B cell (primary cell): ENCODE results near the gene NR0B2. TPM values are rescaled to one million over a fixed set of nuclear protein-coding genes. Genes with fewer than 3 reads are reported as not detected.

Experiments used
- ATAC-seq: fragments of 200-7000 bp; cut with Tn5 transposase; one replicate; pipeline ENCODE4 v1.10.0; 2021; ENCODE audit warnings: low read depth, mild to moderate bottlenecking, moderate number of reproducible peaks, moderate library complexity
- CTCF ChIA-PET: fragments of 350-600 bp; sonication (Branson Sonifier 250); formaldehyde crosslinking; loops from one replicate; lab custom pipeline; 2021; ENCODE audit warnings: antibody characterized with exemption, inconsistent platforms; lab: Charles Lee
- POLR2A ChIA-PET: fragments of 350-600 bp; sonication (Branson Sonifier 250); formaldehyde crosslinking; loops from one replicate; lab custom pipeline; 2021; ENCODE audit warnings: antibody characterized with exemption; lab: Charles Lee
- DNase-seq: peaks from one replicate; pipeline ENCODE4 v3.0.0; 2013
- H2AFZ ChIP-seq: 2 replicates; pipeline ENCODE4 v1.6.1; 2012; ENCODE audit warnings: mild to moderate bottlenecking, low read depth, low read length; ENCODE audit not compliant: insufficient read depth, poor library complexity, severe bottlenecking
- H3K27ac ChIP-seq, 2 donors: 1 replicate in 1 of 2; 2 replicates in 1 of 2; pipeline ENCODE4 v1.5.1; 2012 to 2013; ENCODE audit warnings: low read length in 2 of 2, mild to moderate bottlenecking in 2 of 2, moderate library complexity in 1 of 2
- H3K27me3 ChIP-seq, 4 experiments: fragments of 200-600 bp in 1 of 4; sonication (generic) in 1 of 4; replicated peaks in 1 of 4; 1 replicate in 2 of 4; 2 replicates in 2 of 4; pipeline versions ENCODE4 v1.6.1 to v1.7.0; 2013 to 2016; ENCODE audit warnings: low read length in 3 of 4, mild to moderate bottlenecking in 2 of 4, mixed read lengths in 1 of 4, moderate library complexity in 1 of 4; ENCODE audit not compliant: insufficient read depth in 4 of 4, control insufficient read depth in 3 of 4; ENCODE audit errors: control extremely low read depth in 1 of 4
- H3K36me3 ChIP-seq, 2 experiments: replicated peaks in 1 of 2; 1 replicate in 1 of 2; 2 replicates in 1 of 2; pipeline versions ENCODE4 v1.6.1 to v1.7.1; 2013; ENCODE audit warnings: low read length in 1 of 2; ENCODE audit not compliant: insufficient read depth in 2 of 2, control insufficient read depth in 1 of 2; ENCODE audit errors: control extremely low read depth in 1 of 2, extremely low read depth in 1 of 2
- H3K4me1 ChIP-seq, 2 donors: fragments of 200-600 bp in 1 of 2; sonication (generic) in 1 of 2; 1 replicate in 1 of 2; 2 replicates in 1 of 2; pipeline versions ENCODE4 v1.5.1 to v1.6.1; 2013 to 2017; ENCODE audit warnings: low read length in 2 of 2; ENCODE audit not compliant: control insufficient read depth in 2 of 2, insufficient read depth in 2 of 2
- H3K4me2 ChIP-seq: replicated peaks from 2 replicates; pipeline ENCODE3; 2012; ENCODE audit warnings: mild to moderate bottlenecking, low read depth, low read length; ENCODE audit not compliant: poor library complexity, severe bottlenecking
- H3K4me3 ChIP-seq, 5 experiments: fragments of 200-600 bp in 1 of 5; sonication (generic) in 1 of 5; 1 replicate in 3 of 5; 2 replicates in 2 of 5; pipeline versions ENCODE4 v1.5.1 to v1.7.0; 2011 to 2016; ENCODE audit warnings: low read length in 4 of 5, mild to moderate bottlenecking in 4 of 5, low read depth in 2 of 5, control low read depth in 1 of 5, moderate library complexity in 1 of 5; ENCODE audit not compliant: insufficient read depth in 1 of 5; ENCODE audit errors: control extremely low read depth in 1 of 5, extremely low read depth in 1 of 5
- H3K79me2 ChIP-seq: fragments of 200-600 bp; sonication (generic); one replicate; pipeline ENCODE4 v1.6.0; 2016; ENCODE audit warnings: low read length; ENCODE audit not compliant: control insufficient read depth, insufficient read depth
- H3K9ac ChIP-seq: fragments of 200-600 bp; sonication (generic); 2 replicates; pipeline ENCODE4 v1.6.1; 2017; ENCODE audit warnings: mild to moderate bottlenecking, low read length, moderate library complexity
- H3K9me3 ChIP-seq, 3 donors: one replicate each; pipeline versions ENCODE4 v1.6.1 to v1.7.1; 2013; ENCODE audit warnings: low read length in 2 of 3; ENCODE audit not compliant: control insufficient read depth in 2 of 3, insufficient read depth in 1 of 3; ENCODE audit errors: control extremely low read depth in 1 of 3
- H4K20me1 ChIP-seq: 2 replicates; pipeline ENCODE4 v1.6.0; 2012; ENCODE audit warnings: mild to moderate bottlenecking, low read length; ENCODE audit not compliant: insufficient read depth, control insufficient read depth, poor library complexity, severe bottlenecking
- H3K27ac Mint-ChIP-seq: one replicate; pipeline ENCODE4 v1.8.0; 2021; ENCODE audit warnings: mixed read lengths
- H3K27me3 Mint-ChIP-seq: one replicate; pipeline ENCODE4 v1.8.0; 2021; ENCODE audit warnings: mixed read lengths
- H3K4me1 Mint-ChIP-seq: one replicate; pipeline ENCODE4 v1.8.0; 2021; ENCODE audit warnings: mixed read lengths
- H3K4me3 Mint-ChIP-seq: one replicate; pipeline ENCODE4 v1.8.0; 2021; ENCODE audit warnings: mixed read lengths
- H3K9me3 Mint-ChIP-seq: one replicate; pipeline ENCODE4 v1.8.0; 2022; ENCODE audit warnings: mixed read lengths; ENCODE audit not compliant: insufficient read depth
- CTCF ChIP-seq: fragments of 200-600 bp; IDR thresholded peaks from one replicate; pipeline ENCODE4 v1.8.0; 2022; ENCODE audit warnings: antibody characterized with exemption, mild to moderate bottlenecking
- EZH2 ChIP-seq: IDR thresholded peaks from 2 replicates; pipeline ENCODE4 v1.6.1; 2012; ENCODE audit warnings: borderline replicate concordance, low read depth, mild to moderate bottlenecking, moderate library complexity, low read length; ENCODE audit not compliant: insufficient read depth, poor library complexity, severe bottlenecking
- WGBS: methylation state at CpG from one replicate; pipeline ENCODE4 v1.1.5; 2013; ENCODE audit warnings: missing lambda C conversion rate; ENCODE audit not compliant: insufficient coverage; 5-methylcytosine and 5-hydroxymethylcytosine counted together
- intact Hi-C: fragments of 100-400 bp; cut with micrococcal nuclease; formaldehyde crosslinking; loops from one replicate; pipeline ENCODE4 v1.10.0; 2022
- polyA plus RNA-seq: library from polyadenylated mRNA; depleted of rRNA; stranded (reverse); fragments of >200 nt; gene quantifications from 2 replicates; pipeline ENCODE4 v1.2.3, GENCODE V29; 2012
- total RNA-seq, 2 donors: library from RNA; stranded (reverse); fragments of 120-200 nt in 1 of 2; gene quantifications; 1 replicate in 1 of 2; 2 replicates in 1 of 2; pipeline versions ENCODE4 v1.2.3 to v1.2.4, GENCODE V29; 2013 to 2022

NR0B2 gene
- total and polyA plus RNA-seq, 2 donors (not counting 1 experiment from before 2014, with no cell fraction given): not detected

- H3K4me2 ChIP-seq: peak overlapping the region; percentile 100
- no peaks in the 10 kb centered on the region for H4K20me1 ChIP-seq
- TF ChIP-seq EZH2 (no peak), CTCF (no peak)
- ChIA-PET CTCF (no interaction called here), POLR2A (interaction anchor here (0.6 kb wide), 1 partner anchor 29 kb away, joined by 3 read pairs; no protein-coding TSS in a partner anchor)
- no peaks in the 10 kb centered on the region for H3K79me2 ChIP-seq
- H3K9me3 ChIP-seq: peaks cover 0 to 4% (median 0%) of the 10 kb centered on the region in 3 donors
- H3K4me3 ChIP-seq: peak overlapping the region in 4 of 5 experiments; percentile 44 to 80 (median 65)
- WGBS: 10% methylated on average over 7 of the region's 13 CpGs
- Mint-ChIP-seq H3K9me3 (no peaks in the 10 kb centered on the region), H3K4me1 (peaks cover 15% of the 10 kb centered on the region), H3K4me3 (peak overlapping the region; percentile 74), H3K27ac (peak overlapping the region; percentile 16), H3K27me3 (peaks cover 16% of the 10 kb centered on the region)
- peak overlapping the region; percentile 80 for H2AFZ ChIP-seq
- ATAC-seq (no peak), DNase-seq (no peak)
- H3K27ac ChIP-seq: no peak overlapping the region
- H3K4me1 ChIP-seq: peaks cover 14 to 17% of the 10 kb centered on the region in 2 donors
- intact Hi-C loops: no loop called here
- H3K36me3 ChIP-seq: no peaks in the 10 kb centered on the region
- peaks cover 0 to 27% (median 8%) of the 10 kb centered on the region in 4 experiments for H3K27me3 ChIP-seq
- peak overlapping the region; percentile 77 for H3K9ac ChIP-seq
Measured at GRCh38 chr1:26959270-26959669, 45.5 kb upstream of the NR0B2 start.

DNA sequence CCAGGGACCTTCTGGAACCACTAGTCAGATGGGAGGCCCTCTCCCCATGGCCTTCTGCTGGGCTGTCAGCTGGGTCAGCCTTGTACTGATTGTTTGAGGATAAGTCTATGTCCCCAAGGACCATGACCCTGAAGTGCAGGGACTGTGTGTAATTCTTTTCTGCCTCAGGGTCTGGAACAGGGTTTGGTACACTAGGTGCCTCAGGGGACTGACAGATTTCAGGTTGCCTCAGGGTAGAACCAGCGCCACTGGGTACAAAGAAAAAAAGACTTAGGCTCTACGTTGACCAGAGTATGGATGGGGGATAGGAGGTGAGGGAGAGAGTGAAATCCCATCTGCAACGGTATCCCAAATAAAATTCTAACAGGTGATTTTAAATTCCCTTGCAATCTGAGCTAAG lies 43.5 kb upstream of the NR0B2 start:
- peaks cover 14 to 17% of the 10 kb centered on the region in 2 donors for H3K4me1 ChIP-seq
- no peaks in the 10 kb centered on the region for H4K20me1 ChIP-seq
- Mint-ChIP-seq H3K9me3 (no peaks in the 10 kb centered on the region), H3K27ac (no peak overlapping the region), H3K4me1 (peaks cover 15% of the 10 kb centered on the region), H3K27me3 (peaks cover 10% of the 10 kb centered on the region), H3K4me3 (no peak overlapping the region)
- ChIA-PET POLR2A (no interaction called here), CTCF (no interaction called here)
- no peak overlapping the region for H3K9ac ChIP-seq
- no peak for TF ChIP-seq CTCF
- TF ChIP-seq EZH2: no peak
- H3K4me2 ChIP-seq: no peak overlapping the region
- H3K27me3 ChIP-seq: peaks cover 0 to 27% (median 8%) of the 10 kb centered on the region in 4 experiments
- H2AFZ ChIP-seq: no peak overlapping the region
- intact Hi-C loops: no loop called here
- no peak for DNase-seq
- no peaks in the 10 kb centered on the region for H3K36me3 ChIP-seq
- WGBS: 100% methylated on average over 1 of the region's 3 CpGs
- no peak overlapping the region for H3K4me3 ChIP-seq
- peaks cover 0 to 6% (median 0%) of the 10 kb centered on the region in 3 donors for H3K9me3 ChIP-seq
- no peak for ATAC-seq
- no peak overlapping the region for H3K27ac ChIP-seq
- H3K79me2 ChIP-seq: no peaks in the 10 kb centered on the region
